HCT116 (cell line): Measurements from ENCODE around the gene C14orf132. TPM values are rescaled to one million over a fixed set of nuclear protein-coding genes. Genes with fewer than 3 reads are reported as not detected.

ENCODE experiments used
- ATAC-seq: fragments of 200-7000 bp; cut with Tn5 transposase; 2 replicates; pipeline ENCODE4 v1.9.1; 2020; ENCODE audit warnings: mild to moderate bottlenecking, moderate library complexity
- BruUV-seq: library from RNA; stranded (reverse); fragments of 400-500 nt; replicated peaks from 2 replicates; lab custom pipeline; 2021; lab: Mats Ljungman, UMichigan
- CTCF ChIA-PET: fragments of 300-600 bp; sonication (Branson Sonifier 250); formaldehyde crosslinking; loops from one replicate; lab custom pipeline; 2021; ENCODE audit warnings: antibody characterized with exemption; lab: Charles Lee
- POLR2A ChIA-PET: fragments of 300-600, 350-600 bp; sonication (Branson Sonifier 250); formaldehyde crosslinking; loops from one replicate; lab custom pipeline; 2021; ENCODE audit warnings: antibody characterized with exemption; lab: Charles Lee
- RAD21 ChIA-PET, 2 experiments: fragments of 300-600 bp; sonication (Branson Sonifier 250); formaldehyde crosslinking; loops; one replicate each; lab custom pipeline; 2023; ENCODE audit warnings: low total read pairs in 2 of 2; ENCODE audit not compliant: uncharacterized antibody in 2 of 2, unreplicated experiment in 2 of 2, low non-redundant PET in 1 of 2; lab: Charles Lee
- DNase-seq: peaks from one replicate; pipeline ENCODE4 v3.0.0-alpha.2; 2010; ENCODE audit warnings: low read depth, low spot score
- H2AFZ ChIP-seq: fragments of 200-600 bp; shearing (Covaris generic), sonication (generic); 2 replicates; pipeline ENCODE4 v1.6.1; 2017; ENCODE audit warnings: low read depth, mixed run types, mixed read lengths, antibody characterized with exemption, low read length; ENCODE audit not compliant: poor library complexity, severe bottlenecking
- H3K27ac ChIP-seq: 2 replicates; pipeline ENCODE4 v1.5.1; 2012; ENCODE audit warnings: low read depth, low read length
- H3K27me3 ChIP-seq: fragments of 200-600 bp; sonication (generic); 2 replicates; pipeline ENCODE4 v1.6.1; 2016; ENCODE audit warnings: mixed run types, low read length, mixed read lengths; ENCODE audit not compliant: insufficient read depth
- H3K36me3 ChIP-seq, 2 experiments: fragments of 200-500 bp in 1 of 2; fragments of 200-600 bp in 1 of 2; sonication (Bioruptor generic) in 1 of 2; sonication (generic) in 1 of 2; 2 replicates each; pipeline versions ENCODE4 v1.5.1 to v1.6.1; 2014 to 2016; ENCODE audit warnings: low read length in 2 of 2, inconsistent platforms in 1 of 2, mixed read lengths in 1 of 2, mixed run types in 1 of 2; ENCODE audit not compliant: insufficient read depth in 2 of 2, control insufficient read depth in 1 of 2
- H3K4me1 ChIP-seq, 2 experiments: fragments of 200-600 bp in 1 of 2; sonication (generic) in 1 of 2; 2 replicates each; pipeline versions ENCODE4 v1.5.1 to v1.6.1; 2012 to 2017; ENCODE audit warnings: low read length in 2 of 2, inconsistent platforms in 1 of 2, mild to moderate bottlenecking in 1 of 2, mixed read lengths in 1 of 2, mixed run types in 1 of 2, moderate library complexity in 1 of 2; ENCODE audit not compliant: insufficient read depth in 2 of 2, control insufficient read depth in 1 of 2
- H3K4me2 ChIP-seq: fragments of 200-600 bp; sonication (generic); 2 replicates; pipeline ENCODE4 v1.6.1; 2017; ENCODE audit warnings: mixed run types, low read length, mixed read lengths
- H3K4me3 ChIP-seq, 2 experiments: fragments of 200-600 bp in 1 of 2; sonication (generic) in 1 of 2; replicated peaks in 1 of 2; 2 replicates each; pipeline ENCODE4 v1.5.1; 2011 to 2016; ENCODE audit warnings: low read length in 2 of 2, control low read depth in 1 of 2, low read depth in 1 of 2, mild to moderate bottlenecking in 1 of 2, mixed read lengths in 1 of 2, mixed run types in 1 of 2
- H3K79me2 ChIP-seq: fragments of 200-600 bp; sonication (generic); 2 replicates; pipeline ENCODE4 v1.6.1; 2017; ENCODE audit warnings: mild to moderate bottlenecking, mixed run types, low read length, moderate library complexity, mixed read lengths; ENCODE audit not compliant: insufficient read depth
- H3K9ac ChIP-seq: fragments of 200-600 bp; sonication (generic); 2 replicates; pipeline ENCODE4 v1.6.1; 2016; ENCODE audit warnings: low read length, mixed read lengths
- H3K9me2 ChIP-seq: fragments of 200-600 bp; sonication (generic), shearing (Covaris generic); 2 replicates; pipeline ENCODE4 v1.6.1; 2017; ENCODE audit warnings: mixed run types, mild to moderate bottlenecking, moderate library complexity; ENCODE audit not compliant: insufficient read depth
- H3K9me3 ChIP-seq, 2 experiments: fragments of 200-500 bp in 1 of 2; fragments of 200-600 bp in 1 of 2; sonication (Bioruptor generic) in 1 of 2; sonication (generic) in 1 of 2; 2 replicates each; pipeline ENCODE4 v1.6.1; 2014 to 2017; ENCODE audit warnings: low read length in 2 of 2, mixed read lengths in 2 of 2, inconsistent platforms in 1 of 2, low read depth in 1 of 2, mild to moderate bottlenecking in 1 of 2, mixed run types in 1 of 2, moderate library complexity in 1 of 2; ENCODE audit not compliant: control insufficient read depth in 1 of 2, insufficient read depth in 1 of 2
- H4K20me1 ChIP-seq: fragments of 200-600 bp; sonication (generic), shearing (Covaris generic); 2 replicates; pipeline ENCODE4 v1.6.1; 2017; ENCODE audit warnings: mixed run types, mild to moderate bottlenecking, moderate library complexity; ENCODE audit not compliant: insufficient read depth
- CEBPB ChIP-seq: IDR thresholded peaks from 2 replicates; pipeline ENCODE4 v1.6.1; 2012; ENCODE audit warnings: low read depth
- EZH2phosphoT487 ChIP-seq: fragments of 200-600 bp; IDR thresholded peaks from 2 replicates; pipeline ENCODE4 v1.6.1; 2018; ENCODE audit warnings: antibody characterized with exemption, borderline replicate concordance
- POLR2A ChIP-seq: IDR thresholded peaks from 2 replicates; pipeline ENCODE4 v1.7.0; 2011; ENCODE audit warnings: borderline replicate concordance; ENCODE audit not compliant: insufficient read depth, insufficient read length; ENCODE audit errors: extremely low read depth
- SIN3A ChIP-seq: IDR thresholded peaks from 2 replicates; pipeline ENCODE4 v1.6.1; 2012; ENCODE audit warnings: low read depth
- SP1 ChIP-seq: IDR thresholded peaks from 2 replicates; pipeline ENCODE4 v1.6.1; 2012; ENCODE audit warnings: low read depth
- TCF7L2 ChIP-seq: IDR thresholded peaks from 2 replicates; pipeline ENCODE4 v1.7.0; 2011; ENCODE audit warnings: borderline replicate concordance, inconsistent platforms; ENCODE audit not compliant: insufficient read depth, insufficient read length; ENCODE audit errors: extremely low read depth
- intact Hi-C: fragments of 100-400 bp; cut with micrococcal nuclease; formaldehyde crosslinking; loops from 2 replicates; pipeline ENCODE4 v1.10.0; 2022
- total RNA-seq: library from RNA; stranded (reverse); gene quantifications from one replicate; pipeline ENCODE4 v1.2.1, GENCODE V29; 2021; ENCODE audit not compliant: unreplicated experiment
- TF ChIP-seq, protein P1 (sequence below): IDR thresholded peaks from 2 replicates; pipeline ENCODE4 v1.6.1; 2012; ENCODE audit warnings: low read depth

Gene C14orf132
- total RNA-seq, 1 experiment from 2014 or later, result 3.4 TPM

DNA sequence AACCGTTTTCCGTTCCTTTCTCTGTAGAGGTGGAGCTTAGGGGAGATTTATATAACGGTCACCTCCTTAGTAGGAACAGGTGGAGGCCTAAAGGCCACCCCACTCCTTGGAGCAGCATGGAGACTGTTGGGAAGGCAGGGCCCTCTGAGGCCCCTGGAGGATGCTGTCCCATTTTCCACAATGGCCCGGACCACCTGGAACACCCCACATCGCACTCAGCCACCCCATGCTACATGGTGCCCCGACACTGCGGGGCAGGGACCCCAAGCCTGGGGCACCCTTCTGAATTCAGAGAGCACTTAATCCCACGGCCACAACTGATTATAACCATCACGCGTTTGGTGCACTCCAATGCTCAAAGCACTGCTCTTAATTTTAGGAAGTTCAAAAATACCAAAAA is 41.4 kb downstream of the C14orf132 start (continued):
- TF ChIP-seq, protein P1, sequence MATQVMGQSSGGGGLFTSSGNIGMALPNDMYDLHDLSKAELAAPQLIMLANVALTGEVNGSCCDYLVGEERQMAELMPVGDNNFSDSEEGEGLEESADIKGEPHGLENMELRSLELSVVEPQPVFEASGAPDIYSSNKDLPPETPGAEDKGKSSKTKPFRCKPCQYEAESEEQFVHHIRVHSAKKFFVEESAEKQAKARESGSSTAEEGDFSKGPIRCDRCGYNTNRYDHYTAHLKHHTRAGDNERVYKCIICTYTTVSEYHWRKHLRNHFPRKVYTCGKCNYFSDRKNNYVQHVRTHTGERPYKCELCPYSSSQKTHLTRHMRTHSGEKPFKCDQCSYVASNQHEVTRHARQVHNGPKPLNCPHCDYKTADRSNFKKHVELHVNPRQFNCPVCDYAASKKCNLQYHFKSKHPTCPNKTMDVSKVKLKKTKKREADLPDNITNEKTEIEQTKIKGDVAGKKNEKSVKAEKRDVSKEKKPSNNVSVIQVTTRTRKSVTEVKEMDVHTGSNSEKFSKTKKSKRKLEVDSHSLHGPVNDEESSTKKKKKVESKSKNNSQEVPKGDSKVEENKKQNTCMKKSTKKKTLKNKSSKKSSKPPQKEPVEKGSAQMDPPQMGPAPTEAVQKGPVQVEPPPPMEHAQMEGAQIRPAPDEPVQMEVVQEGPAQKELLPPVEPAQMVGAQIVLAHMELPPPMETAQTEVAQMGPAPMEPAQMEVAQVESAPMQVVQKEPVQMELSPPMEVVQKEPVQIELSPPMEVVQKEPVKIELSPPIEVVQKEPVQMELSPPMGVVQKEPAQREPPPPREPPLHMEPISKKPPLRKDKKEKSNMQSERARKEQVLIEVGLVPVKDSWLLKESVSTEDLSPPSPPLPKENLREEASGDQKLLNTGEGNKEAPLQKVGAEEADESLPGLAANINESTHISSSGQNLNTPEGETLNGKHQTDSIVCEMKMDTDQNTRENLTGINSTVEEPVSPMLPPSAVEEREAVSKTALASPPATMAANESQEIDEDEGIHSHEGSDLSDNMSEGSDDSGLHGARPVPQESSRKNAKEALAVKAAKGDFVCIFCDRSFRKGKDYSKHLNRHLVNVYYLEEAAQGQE, result no peak
- TF ChIP-seq TCF7L2, result no peak
- TF ChIP-seq SIN3A, result no peak
- TF ChIP-seq POLR2A, result no peak

DNA sequence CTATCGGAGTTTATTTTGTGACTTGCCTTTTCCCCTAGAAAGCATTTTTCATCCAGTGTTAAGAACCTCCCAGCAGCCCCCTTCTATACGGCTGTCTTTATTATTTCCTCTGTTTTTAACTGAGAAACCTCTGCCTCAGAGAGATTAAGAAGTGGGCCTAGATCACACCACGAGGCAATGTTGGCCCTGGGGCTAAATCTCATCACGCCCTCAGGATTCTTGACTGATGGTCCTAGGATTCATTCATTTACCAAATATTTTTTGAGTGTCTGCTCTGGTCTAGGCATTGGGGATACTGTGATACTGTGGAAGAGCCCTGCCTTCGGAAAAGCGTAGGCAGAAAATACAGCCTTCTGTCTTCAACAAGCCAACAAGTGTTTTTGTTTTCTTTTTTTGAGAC is 42.1 kb downstream of the C14orf132 start:
- Histone ChIP-seq H2AFZ (no peak overlapping the region), H3K9ac (no peak overlapping the region), H3K36me3 (no peaks in the 10 kb centered on the region), H3K4me1 (peaks cover 8 to 20% of the 10 kb centered on the region in 2 experiments), H3K79me2 (no peaks in the 10 kb centered on the region), H4K20me1 (no peaks in the 10 kb centered on the region), H3K4me3 (no peak overlapping the region), H3K9me2 (no peaks in the 10 kb centered on the region), H3K9me3 (no peaks in the 10 kb centered on the region), H3K4me2 (no peak overlapping the region), H3K27me3 (no peaks in the 10 kb centered on the region), H3K27ac (no peak overlapping the region)
- intact Hi-C loops, result no loop called here
- ATAC-seq (no peak), DNase-seq (no peak)
- CTCF ChIA-PET, result interaction anchor here (1.2 kb wide), 1 partner anchor 19 kb away, joined by 3 read pairs; no protein-coding TSS in a partner anchor
- RAD21 ChIA-PET, result no interaction called here
- no TSS peak for BruUV-seq
- POLR2A ChIA-PET, result no interaction called here
- TF ChIP-seq EZH2phosphoT487, result no peak
- TF ChIP-seq SP1, result no peak
- TF ChIP-seq CEBPB, result no peak
- TF ChIP-seq, all 23 proteins: peak for 0
